GM12873 (cell line): ENCODE results near the gene DHRS2.

Experiments
- TF ChIP-seq, protein P1 (sequence below): IDR thresholded peaks from 2 replicates; pipeline ENCODE4 v1.5.1; 2012; ENCODE audit warnings: low read depth, mild to moderate bottlenecking, moderate library complexity, low read length, control low read depth; ENCODE audit not compliant: insufficient read depth; ENCODE audit errors: missing control alignments

The DHRS2 gene

DNA sequence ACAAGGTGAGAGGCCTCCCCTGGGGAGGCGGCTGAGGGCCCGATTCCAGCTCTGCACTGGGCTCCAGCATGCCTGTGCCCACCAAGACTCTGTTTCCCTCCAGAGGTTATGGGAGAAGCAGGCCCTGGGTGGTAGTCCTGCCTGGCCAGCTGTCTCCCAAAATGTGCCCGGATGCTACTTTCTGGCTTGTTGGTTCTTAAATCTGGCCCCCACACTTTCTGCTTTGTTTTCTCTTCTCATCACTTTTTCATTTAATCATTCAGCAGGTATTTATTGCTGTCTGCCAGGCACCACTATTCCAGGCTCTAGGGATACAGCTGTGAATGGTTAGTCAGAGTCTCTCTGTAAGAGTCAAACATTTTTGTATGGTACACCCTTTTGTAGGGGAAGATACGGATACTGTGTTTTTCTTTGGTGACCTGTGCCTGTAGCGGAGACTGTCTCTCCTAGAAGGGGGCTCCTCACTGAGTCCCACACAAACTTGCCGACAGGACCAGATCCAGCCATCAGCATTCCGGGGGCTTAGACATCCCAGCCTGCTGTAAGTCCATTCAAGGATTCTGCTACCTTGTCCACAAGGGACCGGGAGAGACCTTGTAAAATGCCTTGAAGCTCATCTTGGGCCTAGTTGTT is 3.8 kb downstream of the DHRS2 start:
- TF ChIP-seq, protein P1, sequence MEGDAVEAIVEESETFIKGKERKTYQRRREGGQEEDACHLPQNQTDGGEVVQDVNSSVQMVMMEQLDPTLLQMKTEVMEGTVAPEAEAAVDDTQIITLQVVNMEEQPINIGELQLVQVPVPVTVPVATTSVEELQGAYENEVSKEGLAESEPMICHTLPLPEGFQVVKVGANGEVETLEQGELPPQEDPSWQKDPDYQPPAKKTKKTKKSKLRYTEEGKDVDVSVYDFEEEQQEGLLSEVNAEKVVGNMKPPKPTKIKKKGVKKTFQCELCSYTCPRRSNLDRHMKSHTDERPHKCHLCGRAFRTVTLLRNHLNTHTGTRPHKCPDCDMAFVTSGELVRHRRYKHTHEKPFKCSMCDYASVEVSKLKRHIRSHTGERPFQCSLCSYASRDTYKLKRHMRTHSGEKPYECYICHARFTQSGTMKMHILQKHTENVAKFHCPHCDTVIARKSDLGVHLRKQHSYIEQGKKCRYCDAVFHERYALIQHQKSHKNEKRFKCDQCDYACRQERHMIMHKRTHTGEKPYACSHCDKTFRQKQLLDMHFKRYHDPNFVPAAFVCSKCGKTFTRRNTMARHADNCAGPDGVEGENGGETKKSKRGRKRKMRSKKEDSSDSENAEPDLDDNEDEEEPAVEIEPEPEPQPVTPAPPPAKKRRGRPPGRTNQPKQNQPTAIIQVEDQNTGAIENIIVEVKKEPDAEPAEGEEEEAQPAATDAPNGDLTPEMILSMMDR: no peak

DNA sequence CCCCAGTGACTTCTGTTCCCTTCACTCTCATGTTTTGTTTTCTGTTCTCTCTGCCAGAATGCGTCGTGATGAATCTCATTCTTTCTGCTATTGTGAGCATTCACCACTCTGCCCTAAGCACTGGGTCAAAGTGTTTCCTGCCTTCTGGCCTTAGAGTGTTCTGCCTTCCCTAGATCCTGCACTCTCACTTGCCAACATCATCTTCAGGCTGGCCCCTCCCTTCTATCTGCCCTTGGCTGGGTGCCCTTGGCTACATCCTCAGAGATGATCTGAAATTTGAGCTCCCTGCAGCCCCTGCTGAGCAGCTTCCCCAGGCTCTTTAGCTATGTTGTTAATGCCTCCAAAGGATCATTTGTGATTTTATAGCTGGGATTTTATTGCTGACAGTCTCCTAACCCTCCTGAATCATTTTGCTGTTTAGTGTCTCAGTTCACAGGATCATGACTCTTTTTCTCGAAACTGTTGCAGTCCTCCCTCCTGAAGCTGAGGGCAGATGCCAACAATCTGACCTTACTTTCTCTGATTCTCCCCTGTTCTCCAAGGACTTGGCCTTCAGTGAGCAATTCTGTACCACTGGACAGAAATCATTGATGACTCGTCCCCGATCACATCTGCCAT is 4.5 kb downstream of the DHRS2 start:
- TF ChIP-seq, protein P1: no peak

DNA sequence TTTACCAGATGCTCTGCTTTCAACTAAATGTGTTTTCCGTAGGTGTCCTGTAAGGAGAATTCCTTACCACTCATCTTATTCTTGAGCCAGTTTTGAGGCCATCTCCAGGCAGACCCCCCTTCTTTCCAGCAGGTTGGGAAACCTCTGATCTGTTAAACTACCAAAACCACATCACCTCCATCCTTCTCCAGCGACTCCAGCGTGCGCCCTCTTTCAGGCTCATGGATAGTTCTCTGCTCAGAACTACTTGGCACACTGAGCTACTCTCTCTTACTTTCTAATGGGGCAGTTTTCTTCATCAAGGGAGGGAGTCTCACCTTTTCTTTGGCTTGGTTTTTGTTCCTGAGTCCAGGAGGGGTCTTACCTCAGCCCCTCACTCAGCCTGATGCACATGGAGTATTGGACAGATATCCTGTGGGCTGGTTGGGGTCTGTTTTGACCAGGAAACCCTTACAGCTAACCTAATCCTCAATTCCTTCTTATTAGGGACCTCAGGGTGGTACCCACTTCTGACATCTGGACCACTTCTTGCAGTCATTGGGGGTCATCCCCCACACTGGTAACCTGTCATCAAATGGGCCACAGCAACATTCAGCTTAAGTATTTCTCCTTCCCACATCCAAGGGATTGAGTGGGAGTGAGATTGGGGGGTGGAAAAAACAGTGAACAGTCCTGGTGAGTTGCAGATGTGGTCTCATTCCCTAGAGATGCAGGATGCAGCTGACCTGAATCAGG is 5.2 kb downstream of the DHRS2 start:
- TF ChIP-seq, protein P1: no peak

DNA sequence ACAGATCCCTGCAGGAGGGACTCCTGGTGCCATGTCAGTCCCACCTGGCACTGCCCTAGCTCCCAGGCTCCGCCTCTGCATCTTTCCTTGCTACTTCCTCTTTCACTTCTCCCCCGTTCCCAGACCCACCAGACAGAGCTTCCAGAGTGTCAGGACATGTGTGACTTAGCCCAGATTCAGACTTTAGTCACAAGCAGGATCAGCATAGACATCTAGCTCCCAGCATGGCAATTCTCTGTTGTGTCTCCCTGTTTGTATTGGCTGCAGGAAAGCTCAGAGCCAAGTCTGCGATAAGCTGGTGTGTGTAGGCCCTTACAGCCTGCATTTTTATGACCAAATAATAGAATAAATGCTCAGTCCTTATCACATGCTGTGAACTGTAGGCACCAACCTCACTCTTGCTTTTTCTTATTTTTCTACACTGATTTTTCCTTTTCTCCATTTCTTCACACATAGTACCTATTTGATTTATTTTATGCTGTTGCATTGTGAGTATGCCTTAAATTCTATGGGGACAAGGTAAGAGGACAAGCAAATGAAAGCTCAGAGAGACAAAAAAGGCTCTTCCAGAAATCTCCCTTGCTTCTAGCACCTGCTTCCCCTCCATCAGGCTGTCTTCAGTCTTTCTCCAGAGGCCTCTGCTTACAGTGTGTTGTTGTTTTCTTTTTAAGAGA is 5.9 kb downstream of the DHRS2 start:
- TF ChIP-seq, protein P1: no peak

DNA sequence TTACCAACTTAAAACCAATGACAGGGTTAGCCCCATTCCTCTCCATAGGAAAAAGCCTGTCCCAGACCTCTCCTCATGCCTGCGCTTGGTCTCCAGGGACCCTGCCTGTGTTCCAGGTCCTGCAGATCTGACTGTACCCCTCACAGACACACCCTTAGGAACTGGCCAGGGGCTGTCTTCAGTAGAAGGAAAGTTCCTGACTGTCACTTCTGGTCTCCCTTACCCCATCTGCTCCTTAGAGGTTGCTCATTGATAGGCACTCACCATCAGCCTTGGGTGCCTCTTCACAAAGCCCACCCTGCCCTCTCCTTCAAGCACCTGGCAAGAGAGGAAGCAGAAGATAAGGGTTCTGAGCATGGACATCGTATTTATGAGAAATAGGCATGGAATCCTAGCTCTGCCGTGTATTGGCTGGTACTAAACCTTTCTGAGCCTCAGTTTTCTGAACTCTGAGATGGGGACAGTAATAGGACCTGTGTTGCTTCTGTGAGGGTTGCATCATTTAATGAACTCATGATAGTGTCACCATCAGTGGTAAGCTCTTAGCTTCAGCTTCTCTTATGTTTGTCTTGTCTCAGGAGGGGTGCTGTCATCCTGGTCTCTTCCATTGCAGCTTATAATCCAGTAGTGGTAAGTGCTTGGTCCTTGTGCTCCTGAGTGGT is 7.5 kb downstream of the DHRS2 start:
- TF ChIP-seq, protein P1: no peak

DNA sequence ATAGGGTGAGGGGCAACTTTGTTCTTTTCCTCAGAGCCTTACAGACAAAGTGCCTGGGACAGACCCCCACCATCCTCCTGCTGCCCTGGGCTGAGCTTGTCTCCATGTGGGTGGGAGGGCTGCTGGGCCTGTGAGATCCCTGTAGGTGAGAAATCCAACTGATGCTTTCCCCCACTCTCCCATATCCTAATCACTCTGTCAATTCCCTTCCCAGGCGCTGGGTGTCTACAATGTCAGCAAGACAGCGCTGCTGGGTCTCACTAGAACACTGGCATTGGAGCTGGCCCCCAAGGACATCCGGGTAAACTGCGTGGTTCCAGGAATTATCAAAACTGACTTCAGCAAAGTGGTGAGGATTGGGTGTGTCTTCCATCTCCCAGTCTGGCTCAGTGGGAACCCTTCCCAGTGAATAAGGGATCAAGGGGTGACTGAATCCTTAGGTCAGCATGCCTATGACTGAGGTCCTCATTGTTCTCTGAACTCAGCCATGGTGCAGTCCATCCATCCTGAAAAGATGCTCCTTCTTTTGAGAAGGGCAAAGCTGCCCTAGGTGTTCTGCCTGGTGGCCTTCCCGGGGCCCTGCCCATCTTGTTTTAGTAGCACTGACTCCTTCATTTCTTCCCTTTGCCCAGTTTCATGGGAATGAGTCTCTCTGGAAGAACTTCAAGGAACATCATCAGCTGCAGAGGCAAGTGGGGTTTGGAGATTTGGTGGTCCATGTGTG is 8.2 kb downstream of the DHRS2 start:
- TF ChIP-seq, protein P1: no peak
